GM12878 (cell line): ENCODE data around the gene MRPL38. TPM values are rescaled to one million over a fixed set of nuclear protein-coding genes. Genes with fewer than 3 reads are reported as not detected.

Experiments
- BACH1 ChIP-seq: fragments of 450-650 bp; IDR thresholded peaks from 2 replicates; pipeline ENCODE4 v1.6.1; 2017; ENCODE audit warnings: mild to moderate bottlenecking, borderline replicate concordance
- CBX5 ChIP-seq: sonication (generic); IDR thresholded peaks from 2 replicates; pipeline ENCODE4 v1.6.1; 2016; ENCODE audit warnings: low read depth, moderate library complexity, mild to moderate bottlenecking, inconsistent platforms
- CEBPZ ChIP-seq: fragments of 150-350 bp; IDR thresholded peaks from 2 replicates; pipeline ENCODE4 v1.6.1; 2016; ENCODE audit warnings: low read depth, low read length
- E4F1 ChIP-seq: fragments of 450-650 bp; IDR thresholded peaks from 2 replicates; pipeline ENCODE4 v1.6.1; 2018; ENCODE audit warnings: borderline replicate concordance, mild to moderate bottlenecking; ENCODE audit not compliant: partially characterized antibody
- EGR1 ChIP-seq, 2 experiments: IDR thresholded peaks; 1 replicate in 1 of 2; 2 replicates in 1 of 2; pipeline ENCODE4 v1.6.1; 2011 to 2012; ENCODE audit warnings: low read depth in 2 of 2, low read length in 2 of 2, borderline replicate concordance in 1 of 2, mild to moderate bottlenecking in 1 of 2, moderate library complexity in 1 of 2
- FOXM1 ChIP-seq: IDR thresholded peaks from 2 replicates; pipeline ENCODE4 v1.6.1; 2012; ENCODE audit warnings: low read depth, mild to moderate bottlenecking, inconsistent platforms, low read length, moderate library complexity
- NR2F1 ChIP-seq: fragments of 450-650 bp; conservative IDR thresholded peaks from 2 replicates; pipeline ENCODE4 v1.6.1; 2017; ENCODE audit warnings: mild to moderate bottlenecking
- PAX8 ChIP-seq: fragments of 450-650 bp; IDR thresholded peaks from 2 replicates; pipeline ENCODE4 v1.6.1; 2017; ENCODE audit warnings: mild to moderate bottlenecking, moderate library complexity
- POLR2AphosphoS5 ChIP-seq: IDR thresholded peaks from 2 replicates; pipeline ENCODE4 v1.6.1; 2011; ENCODE audit warnings: mild to moderate bottlenecking, low read length, inconsistent platforms
- SIN3A ChIP-seq: IDR thresholded peaks from 2 replicates; pipeline ENCODE4 v1.6.1; 2012; ENCODE audit warnings: low read depth, low read length, improper control_type of control experiment
- SMAD1 ChIP-seq: fragments of 450-650 bp; IDR thresholded peaks from 2 replicates; pipeline ENCODE4 v1.6.1; 2018; ENCODE audit warnings: mild to moderate bottlenecking, low read depth; ENCODE audit not compliant: partially characterized antibody
- SPI1 ChIP-seq: IDR thresholded peaks from 2 replicates; pipeline ENCODE4 v1.6.1; 2011; ENCODE audit warnings: low read depth, mild to moderate bottlenecking, low read length, moderate library complexity, borderline replicate concordance; ENCODE audit not compliant: insufficient read depth
- TBL1XR1 ChIP-seq: IDR thresholded peaks from 2 replicates; pipeline ENCODE4 v1.6.1; 2012; ENCODE audit warnings: low read depth, low read length, improper control_type of control experiment
- ZNF622 ChIP-seq: fragments of 450-650 bp; IDR thresholded peaks from 2 replicates; pipeline ENCODE4 v1.6.1; 2017; ENCODE audit warnings: mild to moderate bottlenecking, inconsistent platforms
- ZNF687 ChIP-seq: fragments of 450-650 bp; IDR thresholded peaks from 2 replicates; pipeline ENCODE4 v1.6.1; 2017; ENCODE audit warnings: mild to moderate bottlenecking, moderate library complexity
- polyA plus RNA-seq, 11 experiments: library from polyadenylated mRNA; depleted of rRNA in 4 of 11; unstranded in 6 of 11; stranded (reverse) in 5 of 11; fragments of >200 nt; fragmentation: Nextera tagmentation in 4 of 11; fragmentation: Illumina TruSeq in 1 of 11; extraction: Ambion mirVana in 4 of 11; extraction: Trizol in 1 of 11; gene quantifications; 1 replicate in 1 of 11; 2 replicates in 10 of 11; pipeline versions ENCODE4 v1.2.1 to v1.2.3, GENCODE V29; 2011 to 2016; ENCODE audit warnings: inconsistent platforms in 2 of 11, missing spikeins in 2 of 11, low read depth in 1 of 11
- total RNA-seq, 4 experiments: library from RNA; depleted of rRNA in 3 of 4; stranded (reverse); fragments of >200 nt in 3 of 4; fragmentation: Illumina TruSeq in 1 of 4; extraction: Trizol in 1 of 4; gene quantifications; 2 replicates each; pipeline versions ENCODE4 v1.2.1 to v1.2.3, GENCODE V29; 2013 to 2021

Gene MRPL38
- total and polyA plus RNA-seq, 10 of the 15 experiments (the other 5 are each of a cell fraction or from before 2014, with no cell fraction given): 6.6 to 205 (median 53.1) TPM

DNA sequence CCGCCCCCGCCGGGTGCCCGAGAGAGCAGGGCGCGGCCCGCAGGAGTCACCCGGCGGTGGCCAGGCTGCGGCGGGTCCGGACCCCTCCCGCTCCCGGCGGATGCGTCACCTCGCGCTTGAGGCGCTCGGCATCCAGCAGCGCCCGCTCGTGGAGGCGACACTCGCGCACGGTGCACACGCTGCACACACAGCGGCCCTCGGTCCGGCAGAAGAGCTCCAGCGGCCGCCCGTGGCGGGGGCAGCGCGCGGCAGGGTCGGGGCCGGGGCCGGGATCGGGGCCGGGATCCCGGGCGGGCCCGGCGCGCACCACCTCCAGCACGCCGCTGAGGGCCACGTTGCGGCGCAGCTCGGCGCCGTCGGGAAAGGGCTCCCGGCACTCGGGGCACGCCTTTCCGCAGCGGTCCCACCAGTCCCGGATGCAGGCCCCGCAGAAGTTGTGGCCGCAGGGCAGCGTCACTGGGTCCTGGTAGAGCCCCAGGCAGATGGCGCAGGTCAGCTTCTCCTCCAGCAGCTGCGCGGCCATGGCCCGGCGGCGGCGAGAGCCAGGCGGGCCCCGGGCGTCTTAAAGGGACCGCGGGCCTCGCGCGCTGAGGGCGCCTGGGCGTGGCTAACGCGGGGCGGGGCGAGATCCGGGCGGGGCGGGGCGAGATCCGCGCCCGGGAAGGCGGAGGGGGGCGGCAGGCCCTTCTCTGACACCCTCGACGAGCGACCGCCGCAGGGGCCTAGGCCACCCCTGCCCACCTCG lies 8.1 kb downstream of the MRPL38 start, which contains the start of gene TRIM65 (continued):
- TF ChIP-seq CEBPZ (no peak), ZNF622 (no peak), POLR2AphosphoS5 (peak; percentile 55; the same call in 1 of the 2 replicates), SIN3A (0 out of 2 replicates have a peak, but pooled peaks have one; percentile 46), FOXM1 (no peak), SPI1 (no peak), EGR1 (IDR thresholded peaks at IDR 0.05; ENCODE audit: borderline replicate concordance in 1 of 2, low read depth in 2 of 2, low read length in 2 of 2) (peak in 1 of 2 experiments; percentile 19; a peak in 1 of 3 replicates), SMAD1 (no peak), BACH1 (peak; percentile 95), E4F1 (no peak), NR2F1 (peak; percentile 62), TBL1XR1 (no peak), CBX5 (no peak), ZNF687 (peak; percentile 66), PAX8 (no peak)
